Measurements from ENCODE around the gene SNAP25. TPM values are rescaled to one million over a fixed set of nuclear protein-coding genes. Genes with fewer than 3 reads are reported as not detected.
A peak's percentile ranks its signal among the peaks of the same experiment; 100 is the strongest.

The SNAP25 gene
- total RNA-seq, 2 donors from 2014 or later: 0.67 to 2.2 TPM

DNA sequence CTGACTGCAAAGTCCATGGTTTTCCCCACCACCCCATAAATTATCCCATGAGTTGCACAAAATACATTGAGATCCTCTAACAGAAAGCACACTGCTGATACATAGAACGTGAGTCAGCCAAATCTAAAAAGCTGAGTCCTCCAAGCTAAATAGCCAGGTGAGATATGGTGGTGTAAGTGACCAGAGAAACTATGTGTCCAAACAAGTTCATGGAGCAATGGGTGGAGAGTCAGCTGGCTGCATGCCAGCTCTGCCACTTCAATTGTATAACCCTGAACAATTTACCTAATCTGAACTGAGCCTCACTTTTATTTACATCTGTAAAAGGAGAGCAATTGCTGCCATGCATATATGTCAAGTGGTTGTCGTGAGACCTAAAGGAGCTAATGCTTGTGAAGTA, 9.7 kb downstream of the SNAP25 start:
- H3K27me3 ChIP-seq: no peaks in the 10 kb centered on the region
- TF ChIP-seq, protein P1, sequence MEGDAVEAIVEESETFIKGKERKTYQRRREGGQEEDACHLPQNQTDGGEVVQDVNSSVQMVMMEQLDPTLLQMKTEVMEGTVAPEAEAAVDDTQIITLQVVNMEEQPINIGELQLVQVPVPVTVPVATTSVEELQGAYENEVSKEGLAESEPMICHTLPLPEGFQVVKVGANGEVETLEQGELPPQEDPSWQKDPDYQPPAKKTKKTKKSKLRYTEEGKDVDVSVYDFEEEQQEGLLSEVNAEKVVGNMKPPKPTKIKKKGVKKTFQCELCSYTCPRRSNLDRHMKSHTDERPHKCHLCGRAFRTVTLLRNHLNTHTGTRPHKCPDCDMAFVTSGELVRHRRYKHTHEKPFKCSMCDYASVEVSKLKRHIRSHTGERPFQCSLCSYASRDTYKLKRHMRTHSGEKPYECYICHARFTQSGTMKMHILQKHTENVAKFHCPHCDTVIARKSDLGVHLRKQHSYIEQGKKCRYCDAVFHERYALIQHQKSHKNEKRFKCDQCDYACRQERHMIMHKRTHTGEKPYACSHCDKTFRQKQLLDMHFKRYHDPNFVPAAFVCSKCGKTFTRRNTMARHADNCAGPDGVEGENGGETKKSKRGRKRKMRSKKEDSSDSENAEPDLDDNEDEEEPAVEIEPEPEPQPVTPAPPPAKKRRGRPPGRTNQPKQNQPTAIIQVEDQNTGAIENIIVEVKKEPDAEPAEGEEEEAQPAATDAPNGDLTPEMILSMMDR (IDR thresholded peaks at IDR 0.05): no peak
- no peak overlapping the region for H3K27ac ChIP-seq
- no peak for DNase-seq
- no peak overlapping the region for H3K9ac ChIP-seq (ENCODE audit: low read depth in 2 of 2, low read length in 2 of 2)
- H3K36me3 ChIP-seq: no peaks in the 10 kb centered on the region
- intact Hi-C loops (cut with DNase I): no loop called here
- H3K9me3 ChIP-seq: no peaks in the 10 kb centered on the region
- no peak overlapping the region for H3K4me3 ChIP-seq
- H3K4me1 ChIP-seq: no peaks in the 10 kb centered on the region

GRCh38 chr20:10231290-10231689, 12.7 kb downstream of the SNAP25 start:
- intact Hi-C loops (cut with DNase I): no loop called here
- Histone ChIP-seq H3K9ac (ENCODE audit: low read depth in 2 of 2, low read length in 2 of 2) (no peak overlapping the region), H3K4me1 (no peaks in the 10 kb centered on the region), H3K4me3 (no peak overlapping the region), H3K27ac (no peak overlapping the region), H3K36me3 (no peaks in the 10 kb centered on the region), H3K9me3 (no peaks in the 10 kb centered on the region), H3K27me3 (no peaks in the 10 kb centered on the region)
- DNase-seq: no peak
- TF ChIP-seq, protein P1 (IDR thresholded peaks at IDR 0.05): no peak

DNA sequence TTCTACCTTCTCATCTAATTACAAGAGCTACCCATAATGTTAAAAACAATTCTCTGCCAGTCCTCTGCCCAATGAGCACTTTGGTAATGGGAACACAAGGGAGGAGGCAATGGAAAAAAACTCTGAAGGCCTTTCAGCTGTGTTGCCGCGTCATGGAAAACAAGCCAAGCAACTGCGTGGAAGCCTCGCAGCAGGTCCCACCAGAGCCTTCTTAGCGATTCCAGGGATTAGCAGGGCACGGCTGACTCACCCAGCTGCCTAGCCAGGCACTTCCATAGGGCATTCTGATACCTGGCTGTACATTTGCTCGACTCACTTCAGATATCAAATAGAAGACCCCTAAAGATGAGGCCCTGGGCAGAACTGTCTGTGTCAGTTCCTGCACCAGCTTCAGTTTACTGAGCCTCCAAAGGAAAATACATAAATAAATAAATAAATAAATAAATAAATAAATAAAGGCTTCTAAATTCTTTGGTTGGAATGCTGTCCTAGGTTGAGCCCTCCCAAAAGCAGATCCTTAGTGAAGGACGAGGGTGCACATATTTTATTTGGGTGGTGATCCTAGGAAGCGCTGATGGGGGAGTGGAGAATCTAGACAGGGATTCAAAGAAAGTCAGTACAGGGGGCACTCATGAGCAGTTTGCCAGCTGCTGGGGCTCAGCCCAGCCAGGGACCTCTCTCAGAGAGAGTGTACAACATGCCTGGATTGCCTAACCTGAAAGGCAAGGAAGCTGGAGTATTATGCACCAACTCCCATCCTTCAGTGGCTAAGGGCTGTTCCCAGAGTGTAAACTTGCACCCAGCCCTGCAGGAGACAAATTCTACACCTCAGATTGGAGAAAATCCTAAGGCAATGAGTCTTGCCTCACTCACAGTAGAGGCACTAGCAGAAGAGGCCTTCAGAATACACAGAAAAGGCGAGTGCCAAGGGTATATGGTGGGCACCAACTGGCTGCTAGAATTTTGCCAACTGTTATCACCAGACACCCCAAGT, 18.2 kb downstream of the SNAP25 start:
- TF ChIP-seq, protein P1 (IDR thresholded peaks at IDR 0.05): no peak
- intact Hi-C loops (cut with DNase I): no loop called here

DNA sequence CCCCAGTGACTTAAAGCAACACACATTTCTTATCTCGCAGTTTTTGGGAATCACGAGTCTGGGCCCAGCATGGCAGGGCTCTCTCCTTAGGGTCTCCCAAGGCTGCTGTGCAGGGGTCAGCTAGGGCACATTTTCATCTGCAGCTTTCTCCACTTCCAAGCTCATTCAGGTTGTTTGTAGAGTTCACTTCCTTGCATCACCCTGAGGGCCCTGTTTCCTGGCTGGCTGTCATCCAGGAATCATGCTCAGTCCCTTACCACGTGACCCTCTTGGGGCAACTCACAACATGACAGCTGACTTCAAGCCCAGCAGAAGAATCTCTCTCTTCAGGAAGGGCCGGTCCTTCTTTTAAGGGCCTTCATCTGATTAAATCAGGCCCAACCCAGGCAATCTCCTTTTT, 21.3 kb downstream of the SNAP25 start:
- H3K4me1 ChIP-seq: no peaks in the 10 kb centered on the region
- intact Hi-C loops (cut with DNase I): no loop called here
- peak; percentile 56 for DNase-seq
- H3K27me3 ChIP-seq: no peaks in the 10 kb centered on the region
- no peak overlapping the region for H3K27ac ChIP-seq
- no peaks in the 10 kb centered on the region for H3K9me3 ChIP-seq
- TF ChIP-seq, protein P1 (IDR thresholded peaks at IDR 0.05): no peak
- no peak overlapping the region for H3K9ac ChIP-seq (ENCODE audit: low read depth in 2 of 2, low read length in 2 of 2)
- no peak overlapping the region for H3K4me3 ChIP-seq
- H3K36me3 ChIP-seq: no peaks in the 10 kb centered on the region

More for the DNA sequence above, 18.2 kb downstream of the SNAP25 start:
- Histone ChIP-seq H3K36me3 (no peaks in the 10 kb centered on the region), H3K9me3 (no peaks in the 10 kb centered on the region), H3K9ac (ENCODE audit: low read depth in 2 of 2, low read length in 2 of 2) (no peak overlapping the region), H3K27ac (no peak overlapping the region), H3K4me3 (no peak overlapping the region), H3K27me3 (no peaks in the 10 kb centered on the region), H3K4me1 (no peaks in the 10 kb centered on the region)
- no peak for DNase-seq

GRCh38 chr20:10240655-10241054, 22.0 kb downstream of the SNAP25 start:
- TF ChIP-seq, protein P1 (IDR thresholded peaks at IDR 0.05): no peak
- no peak for DNase-seq
- intact Hi-C loops (cut with DNase I): no loop called here
- Histone ChIP-seq H3K27ac (no peak overlapping the region), H3K4me1 (no peaks in the 10 kb centered on the region), H3K27me3 (no peaks in the 10 kb centered on the region), H3K9ac (ENCODE audit: low read depth in 2 of 2, low read length in 2 of 2) (no peak overlapping the region), H3K36me3 (no peaks in the 10 kb centered on the region), H3K4me3 (no peak overlapping the region), H3K9me3 (no peaks in the 10 kb centered on the region)

Measured in colonic mucosa (tissue), 4 donors.